Inflammatory macrophage treated with lipopolysaccharide for 4 hours (primary cell): ENCODE measurements around the gene TTC4.

ENCODE experiments used
- DNase-seq: peaks from one replicate; pipeline ENCODE4 v3.0.0-alpha.2; 2020

The TTC4 gene

GRCh38 chr1:54715493-54716298 lies at the start of gene TTC4:
TTC4 (plus strand) TSS chr1:54715861; CDS start chr1:54715909, 48 bp downstream.
- DNase-seq = peak; percentile 84

GRCh38 chr1:54666333-54666732 lies 49.3 kb upstream of the TTC4 start:
- no peak for DNase-seq

- no peak for DNase-seq
Measured at GRCh38 chr1:54667797-54668196, 47.9 kb upstream of the TTC4 start.

- DNase-seq = no peak
Measured at GRCh38 chr1:54668567-54668966, 47.1 kb upstream of the TTC4 start.

- peak; percentile 45 for DNase-seq
Measured at GRCh38 chr1:54671985-54672608, 43.6 kb upstream of the TTC4 start.

- DNase-seq = no peak
Measured at GRCh38 chr1:54678776-54679643, 36.7 kb upstream of the TTC4 start.

GRCh38 chr1:54679706-54680105 lies 36.0 kb upstream of the TTC4 start:
- DNase-seq = no peak

GRCh38 chr1:54680387-54680786 lies 35.3 kb upstream of the TTC4 start:
- DNase-seq = no peak

GRCh38 chr1:54681358-54681757 lies 34.3 kb upstream of the TTC4 start:
- DNase-seq = no peak

GRCh38 chr1:54683453-54683852 lies 32.2 kb upstream of the TTC4 start:
- no peak for DNase-seq

GRCh38 chr1:54685335-54685905 lies 30.2 kb upstream of the TTC4 start:
- DNase-seq = no peak

- DNase-seq = no peak
Measured at GRCh38 chr1:54686155-54686554, 29.5 kb upstream of the TTC4 start.

GRCh38 chr1:54694771-54695170 lies 20.9 kb upstream of the TTC4 start:
- DNase-seq = no peak

GRCh38 chr1:54695221-54695620 lies 20.4 kb upstream of the TTC4 start:
- no peak for DNase-seq

GRCh38 chr1:54695764-54696163 lies 19.9 kb upstream of the TTC4 start:
- DNase-seq = no peak

- DNase-seq = no peak
Measured at GRCh38 chr1:54696262-54696661, 19.4 kb upstream of the TTC4 start.

- no peak for DNase-seq
Measured at GRCh38 chr1:54697896-54698295, 17.8 kb upstream of the TTC4 start.

GRCh38 chr1:54698346-54698745 lies 17.3 kb upstream of the TTC4 start:
- DNase-seq = no peak

- DNase-seq = no peak
Measured at GRCh38 chr1:54699936-54700525, 15.6 kb upstream of the TTC4 start.

GRCh38 chr1:54701066-54701465 lies 14.6 kb upstream of the TTC4 start:
- no peak for DNase-seq

GRCh38 chr1:54701996-54702395 lies 13.7 kb upstream of the TTC4 start:
- no peak for DNase-seq

GRCh38 chr1:54703471-54703870 lies 12.2 kb upstream of the TTC4 start:
- DNase-seq = no peak

GRCh38 chr1:54705153-54705552 lies 10.5 kb upstream of the TTC4 start:
- DNase-seq = no peak
